Measurements from ENCODE around the gene OR5H1.

GRCh38 chr3:98180319-98180890 is 49.9 kb downstream of the OR5H1 start:
- TF ChIP-seq POLR2A (IDR thresholded peaks at IDR 0.05): no peak
- TF ChIP-seq, protein P1, sequence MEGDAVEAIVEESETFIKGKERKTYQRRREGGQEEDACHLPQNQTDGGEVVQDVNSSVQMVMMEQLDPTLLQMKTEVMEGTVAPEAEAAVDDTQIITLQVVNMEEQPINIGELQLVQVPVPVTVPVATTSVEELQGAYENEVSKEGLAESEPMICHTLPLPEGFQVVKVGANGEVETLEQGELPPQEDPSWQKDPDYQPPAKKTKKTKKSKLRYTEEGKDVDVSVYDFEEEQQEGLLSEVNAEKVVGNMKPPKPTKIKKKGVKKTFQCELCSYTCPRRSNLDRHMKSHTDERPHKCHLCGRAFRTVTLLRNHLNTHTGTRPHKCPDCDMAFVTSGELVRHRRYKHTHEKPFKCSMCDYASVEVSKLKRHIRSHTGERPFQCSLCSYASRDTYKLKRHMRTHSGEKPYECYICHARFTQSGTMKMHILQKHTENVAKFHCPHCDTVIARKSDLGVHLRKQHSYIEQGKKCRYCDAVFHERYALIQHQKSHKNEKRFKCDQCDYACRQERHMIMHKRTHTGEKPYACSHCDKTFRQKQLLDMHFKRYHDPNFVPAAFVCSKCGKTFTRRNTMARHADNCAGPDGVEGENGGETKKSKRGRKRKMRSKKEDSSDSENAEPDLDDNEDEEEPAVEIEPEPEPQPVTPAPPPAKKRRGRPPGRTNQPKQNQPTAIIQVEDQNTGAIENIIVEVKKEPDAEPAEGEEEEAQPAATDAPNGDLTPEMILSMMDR (IDR thresholded peaks at IDR 0.05): no peak

Data from tibial nerve (tissue), 3 donors.